HPDE6-E6E7 (cell line): ENCODE results near the gene SH3D21.

Experiments
- DNase-seq: peaks from one replicate; pipeline ENCODE4 v3.0.0; 2011; ENCODE audit warnings: missing footprints; ENCODE audit errors: extremely low spot score

Gene SH3D21

GRCh38 chr1:36329817-36330216 lies 23.6 kb downstream of the SH3D21 start:
- no peak for DNase-seq

GRCh38 chr1:36330940-36331339 lies 24.8 kb downstream of the SH3D21 start:
- DNase-seq: no peak

DNA sequence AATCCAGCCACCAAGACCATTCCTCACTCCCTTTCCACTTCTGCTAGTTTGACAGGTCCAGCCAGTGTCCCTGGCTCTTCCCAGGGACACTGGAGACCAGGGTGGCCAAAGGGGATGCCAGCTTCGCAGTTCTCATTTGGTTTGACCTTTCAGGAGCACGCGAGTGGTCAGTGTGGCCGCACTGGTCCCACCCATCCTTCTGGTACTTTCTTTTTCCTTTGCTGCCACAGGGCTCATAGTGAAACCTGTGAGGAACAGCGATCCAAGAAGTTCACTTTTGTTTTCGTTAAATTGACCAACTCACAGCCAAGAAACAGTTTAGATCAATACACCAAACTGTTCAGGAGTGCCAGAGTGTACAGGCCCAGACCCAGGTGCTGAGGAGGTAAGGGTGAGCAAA lies 31.7 kb downstream of the SH3D21 start:
- no peak for DNase-seq

DNA sequence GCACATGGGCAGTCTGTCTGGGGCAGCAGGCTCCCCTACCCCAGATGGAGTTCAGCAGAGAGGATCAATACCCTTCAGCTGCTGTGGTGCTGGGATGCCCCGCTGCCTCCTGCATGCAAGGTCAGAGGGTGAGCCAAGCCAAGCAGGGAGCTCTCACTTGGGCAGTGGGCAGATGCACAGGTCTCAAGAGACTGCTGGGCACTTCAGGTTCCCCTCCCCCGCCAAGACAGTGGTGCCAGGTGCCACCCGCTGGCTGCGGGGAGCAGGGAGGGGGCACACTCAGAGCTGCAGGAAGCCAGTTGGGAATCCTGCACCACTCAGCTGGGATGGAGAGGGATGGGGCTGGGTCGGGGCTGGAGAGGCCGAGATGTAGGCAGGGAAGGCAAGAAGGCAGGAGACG lies 33.0 kb downstream of the SH3D21 start:
- no peak for DNase-seq

- no peak for DNase-seq
Measured at GRCh38 chr1:36339615-36340014, 33.4 kb downstream of the SH3D21 start.

DNA sequence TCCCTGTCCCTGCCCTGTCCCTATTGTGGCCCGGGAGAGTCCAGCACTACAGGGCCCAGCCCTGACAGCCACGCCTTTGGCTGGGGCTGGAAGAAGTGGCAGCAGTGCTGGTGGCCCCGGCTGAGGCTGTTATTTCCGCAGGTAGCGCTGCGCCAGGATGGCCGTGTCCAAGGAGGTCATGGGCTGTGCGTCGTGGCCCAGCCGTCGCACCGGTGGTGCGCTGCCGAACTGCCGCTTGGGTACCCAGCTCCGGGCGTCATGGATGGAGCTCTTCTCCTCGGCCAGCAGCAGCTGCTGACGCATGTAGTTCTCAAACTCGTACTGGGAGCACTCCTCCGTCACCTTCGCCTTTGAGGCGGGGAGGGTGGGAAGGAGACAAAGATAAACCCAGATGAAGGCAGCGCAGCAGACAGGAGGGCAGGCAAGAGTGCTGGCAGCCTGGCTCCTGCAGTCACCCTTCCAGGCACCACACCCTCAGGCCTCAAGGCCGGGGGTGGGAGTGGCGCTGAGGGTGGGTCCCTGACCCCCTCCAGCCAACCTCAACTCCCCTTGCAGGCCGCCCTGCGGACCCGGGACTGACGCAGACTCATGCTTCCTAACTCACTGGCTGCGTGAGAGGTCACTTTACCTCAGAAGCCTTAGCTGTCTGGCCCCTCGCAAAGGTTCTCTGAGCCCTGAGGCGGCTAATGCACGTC lies 35.6 kb downstream of the SH3D21 start:
- no peak for DNase-seq

DNA sequence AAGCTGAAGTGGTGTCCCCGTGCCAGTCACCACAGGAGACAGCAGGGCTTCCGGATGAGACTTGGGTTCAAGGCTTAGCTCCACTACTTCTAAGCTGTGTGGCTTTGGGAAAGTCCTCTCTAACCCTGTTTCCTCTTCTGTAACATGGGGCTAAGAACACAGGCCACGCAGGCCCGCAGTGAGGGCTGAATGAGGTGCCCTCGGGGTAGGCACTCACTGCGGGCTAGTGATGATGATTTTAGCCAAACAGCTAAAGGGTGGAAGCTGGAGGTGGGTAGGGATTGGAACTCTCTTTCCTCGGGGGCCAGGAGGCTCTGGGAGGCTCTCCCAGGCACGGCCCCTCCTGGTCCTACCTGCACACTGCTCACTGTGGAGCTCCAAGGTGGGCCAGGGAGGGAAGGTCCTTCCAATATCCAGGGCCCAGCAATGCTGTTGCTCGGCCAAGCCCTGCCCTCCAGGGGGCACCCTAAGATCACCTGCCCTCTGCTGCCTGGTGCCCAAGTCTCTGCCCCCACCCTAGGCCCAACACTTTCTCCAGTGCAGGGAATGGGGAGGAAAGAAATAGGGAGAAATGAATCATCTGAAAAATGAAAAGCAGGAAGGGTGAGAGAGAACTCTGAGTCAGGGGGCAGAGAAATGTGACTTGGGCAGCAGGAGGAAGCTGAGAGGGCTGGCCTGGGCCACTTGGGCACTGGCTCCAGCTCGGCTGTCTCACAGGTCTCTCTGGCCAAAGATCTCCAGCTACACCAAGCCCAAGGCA lies 36.4 kb downstream of the SH3D21 start:
- peak; percentile 42 for DNase-seq

- no peak for DNase-seq
Measured at GRCh38 chr1:36343651-36344394, 37.7 kb downstream of the SH3D21 start.

- DNase-seq: no peak
Measured at GRCh38 chr1:36344395-36344680, 38.2 kb downstream of the SH3D21 start.

DNA sequence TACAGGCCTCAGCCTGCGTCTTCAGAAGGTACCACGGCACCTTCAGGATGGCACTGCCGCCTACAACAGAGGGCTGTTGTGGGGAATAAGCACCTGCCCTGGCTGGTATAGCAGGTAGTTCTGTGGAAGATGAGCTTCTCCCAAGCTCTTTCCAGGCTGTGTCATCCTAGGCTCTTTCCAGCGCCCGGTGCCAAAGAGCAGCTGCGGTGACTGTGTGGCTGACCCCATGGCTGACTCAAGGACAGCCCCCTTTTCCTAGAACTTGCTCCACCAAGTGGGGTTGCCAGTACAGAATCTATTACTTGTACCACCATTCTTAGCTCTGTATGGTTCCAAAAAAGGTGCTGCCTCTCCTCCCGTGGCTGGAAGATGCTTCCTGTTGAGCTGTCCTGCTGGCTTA lies 39.2 kb downstream of the SH3D21 start:
- DNase-seq: no peak

DNA sequence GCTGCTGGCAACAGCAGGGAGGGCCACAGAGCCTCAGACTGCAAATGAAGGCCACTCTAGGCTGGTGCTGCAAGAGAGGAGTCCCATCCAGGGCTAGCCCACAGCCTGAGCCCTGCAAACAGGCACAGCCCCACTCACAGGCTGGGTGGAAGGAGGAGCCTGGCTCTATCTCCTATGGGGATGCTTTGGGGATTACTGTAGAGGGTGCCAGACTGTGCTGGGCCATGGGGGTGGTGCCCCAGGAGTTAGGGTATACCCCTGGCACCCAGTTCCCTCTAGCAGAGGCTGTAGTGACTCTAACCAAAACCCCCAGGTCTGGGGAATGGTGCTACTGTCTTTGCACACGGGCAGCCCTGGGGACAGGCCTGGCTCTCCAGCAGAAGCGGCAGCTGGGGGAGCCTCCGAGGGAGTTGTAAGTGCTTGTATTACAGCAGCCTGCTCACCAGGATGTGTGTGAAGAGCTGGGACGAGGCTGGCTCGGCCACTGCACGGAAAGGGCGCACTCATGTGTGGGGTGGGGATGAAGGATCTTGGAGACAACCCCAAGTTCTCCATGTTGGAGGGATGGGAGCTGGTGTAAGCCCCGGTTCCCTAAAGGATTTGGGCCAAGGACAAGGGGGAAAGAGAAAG lies 40.7 kb downstream of the SH3D21 start:
- DNase-seq: no peak

- no peak for DNase-seq
Measured at GRCh38 chr1:36349241-36349671, 43.1 kb downstream of the SH3D21 start.

GRCh38 chr1:36349839-36350238 lies 43.7 kb downstream of the SH3D21 start:
- no peak for DNase-seq

GRCh38 chr1:36350659-36351226 lies 44.6 kb downstream of the SH3D21 start:
- DNase-seq: peak; percentile 65

- peak; percentile 88 for DNase-seq
Measured at GRCh38 chr1:36351227-36351977, 45.2 kb downstream of the SH3D21 start.

GRCh38 chr1:36352125-36352909 lies 46.1 kb downstream of the SH3D21 start:
- no peak for DNase-seq

GRCh38 chr1:36352910-36353878 lies 47.0 kb downstream of the SH3D21 start:
- DNase-seq: peak; percentile 44

GRCh38 chr1:36354486-36354885 lies 48.3 kb downstream of the SH3D21 start:
- no peak for DNase-seq

GRCh38 chr1:36355811-36356210 lies 49.6 kb downstream of the SH3D21 start:
- DNase-seq: no peak
